ELF-1 (cell line): ENCODE measurements around the gene TTC24.
A peak's percentile ranks its signal among the peaks of the same experiment; 100 is the strongest.

Source experiments
- DNase-seq: peaks from one replicate; pipeline ENCODE4 v3.0.0-alpha.2; 2016; ENCODE audit warnings: low read depth, low spot score

Gene TTC24

GRCh38 chr1:156554971-156555370 lies 24.6 kb upstream of the TTC24 start:
- no peak for DNase-seq

GRCh38 chr1:156555715-156556114 lies 23.8 kb upstream of the TTC24 start:
- no peak for DNase-seq

DNA sequence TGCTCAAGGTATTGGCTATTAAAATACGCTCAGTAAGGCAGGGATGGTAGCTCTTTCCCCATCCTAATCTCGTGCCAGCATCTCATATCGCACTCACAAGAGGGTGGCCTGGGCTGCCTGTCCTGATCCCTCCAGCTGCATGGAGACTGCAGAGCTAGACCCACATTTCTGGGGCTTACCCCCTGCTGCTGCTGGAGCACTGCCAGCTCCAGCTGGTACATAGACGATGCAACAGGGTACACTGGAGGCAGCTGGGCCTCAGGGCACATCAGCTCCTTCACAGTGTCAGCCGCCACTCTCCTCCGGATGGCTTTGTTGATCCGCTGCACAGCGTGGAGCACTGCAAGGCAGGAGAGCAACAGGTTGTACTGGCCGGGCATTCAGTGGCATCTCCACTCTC lies 23.2 kb upstream of the TTC24 start:
- no peak for DNase-seq

DNA sequence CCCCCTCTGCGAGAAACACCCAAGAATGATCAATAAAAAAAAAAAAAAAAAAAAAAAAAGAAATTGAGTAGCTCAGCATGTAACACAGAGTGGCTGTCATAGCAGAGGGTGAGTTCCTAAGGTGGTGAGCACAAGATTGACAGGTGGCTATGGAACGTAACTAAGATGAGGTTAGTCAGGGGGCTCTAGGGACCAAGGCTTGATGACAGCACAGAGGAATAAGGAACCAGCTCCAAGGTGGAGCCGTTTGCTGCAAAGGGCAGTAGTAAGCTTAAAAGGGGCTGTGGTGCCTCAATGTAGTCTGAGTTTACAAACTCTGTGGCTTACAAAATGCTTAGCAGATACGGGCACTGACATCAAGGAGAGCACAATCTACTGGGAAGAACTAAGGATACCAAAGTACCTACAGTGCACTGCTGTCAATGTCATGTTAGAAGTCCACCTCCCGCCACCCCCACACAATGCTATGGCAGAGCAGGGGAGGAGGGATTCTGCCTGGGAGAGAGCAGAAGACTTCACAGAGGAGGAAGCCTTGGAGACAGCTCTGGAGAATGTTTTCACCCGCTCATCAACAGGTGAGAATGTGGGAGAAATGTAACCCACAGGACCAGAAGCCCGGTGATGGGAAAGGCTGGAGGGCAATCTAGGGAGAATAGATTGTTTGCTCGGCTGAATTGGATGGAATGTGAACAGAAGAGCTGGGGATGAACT lies 20.3 kb upstream of the TTC24 start:
- no peak for DNase-seq

- DNase-seq: peak; percentile 49
Observed at GRCh38 chr1:156559797-156560385, 19.6 kb upstream of the TTC24 start.

DNA sequence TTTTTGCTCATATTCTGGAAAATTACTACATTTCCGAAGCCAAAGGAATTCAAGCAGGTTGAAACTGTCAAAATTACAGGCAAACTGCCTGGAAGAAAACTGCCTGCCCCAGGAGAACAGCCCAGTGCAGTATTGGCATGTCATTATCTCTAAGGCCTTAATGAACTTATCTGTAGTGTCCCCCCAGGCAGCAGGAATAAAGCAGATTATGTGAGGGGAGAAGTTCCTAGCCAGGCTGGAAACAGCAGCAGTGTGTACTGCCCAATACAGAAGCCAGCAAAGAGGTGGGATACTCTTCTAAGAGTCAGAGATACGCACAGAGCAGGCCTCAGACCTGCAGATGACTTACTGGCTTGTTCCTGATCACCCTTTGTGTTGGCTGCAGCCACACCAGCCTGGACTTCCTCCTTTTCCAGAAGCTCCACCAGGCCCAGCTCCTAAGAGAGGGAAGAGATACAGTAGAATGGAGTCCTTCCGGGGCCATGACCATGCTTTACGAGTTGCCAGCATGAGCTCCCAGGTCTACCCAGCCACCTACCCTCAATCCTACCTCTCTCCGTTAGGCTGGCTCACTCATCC lies 18.8 kb upstream of the TTC24 start:
- DNase-seq: no peak

DNA sequence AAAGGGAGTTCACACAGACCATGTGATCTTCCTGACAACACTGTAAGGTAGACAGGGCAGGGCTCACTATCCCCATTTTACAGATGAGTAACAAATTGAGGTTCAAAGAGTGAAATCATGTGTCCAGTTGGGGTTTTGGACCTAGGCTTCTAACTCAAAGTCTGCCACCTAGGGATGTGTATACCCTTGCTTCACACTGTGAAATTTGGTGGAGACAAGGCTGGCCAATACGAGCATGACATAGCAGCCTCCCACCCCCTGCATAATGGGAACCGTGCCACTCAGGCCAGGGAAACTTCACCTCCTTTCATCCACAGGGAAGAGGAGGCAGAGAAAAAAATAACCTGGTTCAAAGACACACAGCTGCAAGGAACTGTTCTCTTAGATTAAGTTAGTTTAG lies 14.0 kb upstream of the TTC24 start:
- DNase-seq: no peak

- DNase-seq: no peak
Observed at GRCh38 chr1:156566436-156566835, 13.1 kb upstream of the TTC24 start.

DNA sequence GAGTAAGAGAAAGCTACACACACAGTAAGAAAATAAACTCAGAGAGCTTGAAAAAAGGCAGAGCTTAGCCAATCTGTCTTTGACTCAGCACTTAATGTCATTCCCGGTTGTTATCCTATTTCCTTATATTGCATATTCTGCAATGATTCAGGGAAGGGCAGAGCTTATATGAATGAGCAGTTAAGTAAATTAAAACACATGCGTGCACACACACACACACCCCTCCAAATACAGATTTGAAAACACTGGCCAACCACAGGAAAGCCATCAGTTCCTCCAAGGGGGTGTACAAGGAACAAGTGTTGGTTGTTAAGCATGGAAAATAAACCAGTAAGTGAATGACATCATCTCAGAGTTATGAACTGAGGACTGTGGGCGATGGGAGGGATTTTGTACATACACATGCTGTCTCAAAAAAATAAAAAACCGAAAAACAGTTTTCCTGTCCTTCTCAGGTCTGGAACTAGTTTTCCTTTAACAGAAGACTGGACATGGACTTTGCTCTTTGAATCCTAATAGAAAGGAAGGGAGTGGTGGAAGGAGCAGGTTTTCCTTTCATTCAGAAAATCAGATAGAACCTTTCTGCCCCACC lies 8.2 kb upstream of the TTC24 start:
- DNase-seq: no peak

DNA sequence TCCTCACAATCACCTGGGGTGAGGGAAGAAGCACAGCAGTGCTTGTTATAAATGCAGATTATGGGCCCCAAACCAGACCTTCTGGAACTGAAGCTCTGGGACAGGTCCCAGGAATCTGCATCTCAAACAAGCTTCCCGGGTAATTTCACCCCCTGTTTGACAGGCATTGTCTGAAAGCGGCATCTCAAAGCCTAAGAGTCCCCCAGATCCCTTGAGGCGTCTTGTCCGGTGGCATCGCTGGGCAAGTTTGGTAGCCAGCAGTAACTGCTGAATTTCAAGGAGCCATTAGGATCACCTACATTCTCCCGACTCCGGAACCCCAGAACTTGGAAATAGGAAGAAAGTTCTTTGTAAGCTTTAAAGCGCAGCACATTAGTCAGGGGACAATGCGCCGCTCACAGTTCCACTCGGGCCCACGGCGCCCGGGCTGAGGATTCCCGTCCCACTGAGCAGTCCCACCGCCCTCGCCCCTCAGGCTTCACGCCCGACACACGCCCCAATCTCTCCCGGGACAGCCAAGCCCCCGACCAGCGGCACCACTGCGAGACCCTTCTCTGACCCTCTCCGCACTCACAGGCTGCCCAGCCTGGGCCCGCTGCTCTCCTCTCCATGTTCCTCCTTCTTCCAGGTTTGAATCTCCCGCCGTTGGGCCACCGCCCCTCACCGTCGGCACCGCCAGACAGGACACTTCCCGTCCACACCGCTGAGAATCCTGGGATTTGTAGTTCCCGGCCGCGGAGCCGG lies 7.4 kb upstream of the TTC24 start, which contains the start of gene IQGAP3:
Gene IQGAP3 (minus strand): TSS at position 647 of the 744 bp plus-strand sequence. CDS start 36 bp downstream, at position 611.
- peak; percentile 87 for DNase-seq

DNA sequence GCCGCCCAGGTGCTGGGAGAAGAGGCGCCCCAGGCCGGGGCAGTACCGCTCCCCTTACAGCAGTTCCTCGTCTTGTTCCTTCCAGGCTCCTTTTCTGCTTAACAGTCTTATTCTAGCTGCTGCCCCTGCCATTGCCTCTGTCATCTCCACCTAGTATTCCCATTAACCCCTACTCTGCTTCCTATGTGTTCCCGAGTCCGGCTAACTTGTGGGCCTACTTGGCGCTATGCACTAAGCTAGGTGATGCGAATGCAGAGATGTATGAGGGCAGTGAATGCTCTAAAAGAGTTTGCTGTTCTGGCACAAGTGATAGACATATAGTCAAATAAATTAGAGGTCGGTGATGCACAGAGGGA lies 6.9 kb upstream of the TTC24 start:
- no peak for DNase-seq

DNA sequence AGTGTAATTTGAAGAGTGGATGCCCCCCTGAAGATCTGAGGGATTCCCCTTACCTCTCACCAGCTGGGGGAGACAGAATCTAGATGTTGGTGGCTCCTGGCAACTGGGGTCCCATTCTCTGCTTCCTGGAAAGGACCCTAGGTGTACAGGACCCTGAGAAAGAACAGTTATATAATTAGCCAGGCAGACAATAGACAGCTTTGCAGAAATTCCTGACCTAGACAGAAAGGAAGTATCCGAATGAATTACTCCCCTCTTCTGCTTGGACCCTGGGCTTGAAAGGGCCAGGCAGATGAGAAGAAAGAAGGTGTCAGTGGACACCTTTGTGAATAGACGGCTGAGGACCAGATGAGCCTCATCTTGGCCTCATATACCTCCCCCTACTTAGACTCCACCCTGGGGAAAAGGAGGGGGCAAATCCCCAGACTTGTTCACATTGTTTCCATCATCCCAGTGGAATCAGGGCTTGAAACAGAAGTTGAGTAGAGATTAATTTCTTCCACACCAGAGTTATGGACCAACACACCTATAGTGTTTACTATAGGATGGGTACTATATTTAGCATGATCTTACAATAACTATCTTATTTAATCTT lies 5.4 kb upstream of the TTC24 start:
- no peak for DNase-seq

DNA sequence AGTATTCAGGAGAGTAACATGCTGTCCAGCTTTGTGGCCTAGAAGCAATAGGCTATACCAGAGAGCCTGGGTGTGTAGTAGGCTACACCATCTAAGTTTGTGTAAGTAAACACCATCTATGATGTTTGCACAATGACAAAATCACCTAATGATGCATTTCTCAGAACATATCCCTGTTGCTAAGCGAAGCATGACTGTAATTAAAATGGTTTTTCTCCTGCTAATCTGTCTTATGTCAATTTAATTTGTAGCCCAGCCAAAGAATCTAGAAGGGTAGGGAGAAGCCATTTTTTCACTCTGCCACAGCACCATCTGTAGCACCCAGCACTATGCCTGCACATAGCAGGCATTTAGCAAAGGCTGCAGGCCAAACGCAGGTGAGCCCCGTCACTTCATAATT lies 2.0 kb upstream of the TTC24 start:
- DNase-seq: no peak

DNA sequence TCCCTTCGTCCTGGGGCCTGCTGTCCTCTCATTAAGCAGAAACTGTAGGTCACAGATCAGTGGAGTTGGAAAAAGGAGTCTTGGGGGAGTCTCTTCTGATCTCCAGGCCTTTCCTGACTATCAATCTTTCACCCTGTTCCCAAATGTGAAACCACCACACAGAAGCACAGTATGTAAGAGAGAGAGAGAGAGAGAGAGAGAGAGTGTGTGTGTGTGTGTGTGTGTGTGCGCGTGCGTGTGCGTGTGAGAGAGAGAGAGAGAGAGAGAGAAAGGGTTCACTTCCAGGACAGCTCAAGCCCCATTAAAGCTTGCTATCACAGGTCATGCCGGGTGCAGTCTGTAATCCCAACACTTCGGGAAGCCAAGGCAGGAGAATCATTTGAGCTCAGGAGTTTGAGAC lies 1.5 kb upstream of the TTC24 start:
- DNase-seq: no peak

DNA sequence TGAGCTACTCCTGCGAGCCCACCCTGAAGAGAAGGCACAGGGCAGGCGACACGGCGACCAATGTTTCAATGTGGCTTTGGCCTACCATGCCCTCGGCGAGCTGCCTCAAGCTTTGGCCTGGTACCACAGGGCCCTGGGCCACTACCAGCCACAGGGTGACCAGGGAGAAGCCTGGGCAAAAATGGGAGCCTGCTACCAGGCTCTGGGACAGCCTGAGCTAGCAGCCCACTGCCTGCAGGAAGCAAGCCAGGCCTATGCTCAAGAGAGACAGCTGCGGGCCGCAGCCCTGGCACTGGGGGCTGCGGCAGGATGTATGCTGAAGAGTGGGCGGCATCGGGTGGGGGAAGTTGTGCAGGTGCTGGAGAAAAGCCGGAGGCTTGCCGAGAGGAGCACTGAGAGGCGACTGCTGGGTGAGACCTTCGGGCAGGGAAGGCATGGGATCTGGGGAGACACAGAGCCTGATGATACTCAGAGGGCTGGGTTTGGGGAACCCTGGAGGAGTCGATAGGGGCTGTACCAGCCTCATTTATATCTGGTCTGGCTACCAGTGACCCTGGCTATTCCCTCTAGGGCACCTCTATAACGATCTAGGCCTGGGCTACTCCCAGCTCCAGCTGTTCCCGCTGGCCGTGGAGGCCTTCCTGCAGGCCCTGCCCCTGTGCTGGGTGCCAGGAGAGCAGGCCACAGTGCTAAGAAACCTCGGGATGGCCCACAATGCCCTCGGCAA lies 2.3 kb downstream of the TTC24 start:
- DNase-seq: no peak

DNA sequence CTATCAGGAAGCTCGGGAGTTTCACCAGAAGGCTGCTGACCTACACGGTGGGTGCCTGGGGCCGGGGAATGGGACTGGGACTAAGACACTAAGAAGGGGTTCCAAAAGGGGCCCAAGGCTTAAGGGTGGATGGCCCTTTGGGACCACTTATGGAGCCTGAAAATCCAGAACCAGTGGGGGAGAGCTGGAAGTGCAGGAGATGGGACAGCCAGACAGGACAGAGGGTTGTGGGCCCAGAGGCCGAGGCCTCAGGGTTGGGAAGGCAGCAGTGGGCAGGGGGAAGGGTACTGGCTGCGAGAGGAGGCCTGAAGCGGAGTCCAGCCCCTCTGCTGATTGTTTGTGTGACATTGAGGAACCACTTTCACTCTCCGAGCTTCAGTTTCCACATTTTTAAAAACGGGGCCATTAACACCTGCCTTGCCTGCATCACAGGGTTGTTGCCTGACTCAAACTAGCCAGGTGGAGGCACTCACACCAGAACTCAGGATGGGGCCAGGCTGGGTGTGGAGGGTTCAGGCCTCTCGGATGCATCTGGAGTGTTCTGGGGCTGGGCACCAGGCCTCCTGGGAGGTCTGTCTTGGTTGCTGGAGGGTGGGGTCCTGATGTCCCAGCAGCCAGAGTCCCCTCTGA lies 3.0 kb downstream of the TTC24 start:
- DNase-seq: no peak

- peak; percentile 73 for DNase-seq
Observed at GRCh38 chr1:156583821-156584622, 4.5 kb downstream of the TTC24 start.

DNA sequence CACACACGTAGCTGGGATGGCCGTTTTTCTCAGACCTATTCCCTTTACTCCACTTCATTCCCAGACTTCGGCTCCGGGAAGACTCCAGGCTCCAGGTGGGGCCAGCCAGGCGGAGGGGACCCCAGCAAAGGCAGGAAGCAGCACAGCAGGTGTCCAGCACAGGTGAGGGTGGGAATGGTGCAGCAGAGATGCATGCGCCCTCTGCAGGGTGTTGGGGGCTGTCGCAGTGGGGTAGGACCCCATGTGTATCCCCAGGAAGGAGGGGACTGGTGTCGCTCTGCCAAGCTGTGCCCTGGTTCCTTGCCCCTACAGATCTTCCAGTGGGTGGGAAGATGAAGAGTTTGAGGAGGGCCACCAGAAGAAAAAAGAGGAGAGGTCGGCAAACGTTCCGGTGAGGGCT lies 5.3 kb downstream of the TTC24 start:
- peak; percentile 59 for DNase-seq

GRCh38 chr1:156586323-156586722 lies 6.8 kb downstream of the TTC24 start:
- DNase-seq: no peak
